Measurements from ENCODE around the gene NOS3. TPM values are rescaled to one million over a fixed set of nuclear protein-coding genes. Genes with fewer than 3 reads are reported as not detected.
A peak's percentile ranks its signal among the peaks of the same experiment; 100 is the strongest.

The NOS3 gene
- total RNA-seq, 4 donors from 2014 or later: 1.4 to 3.2 (median 2.2) TPM

DNA sequence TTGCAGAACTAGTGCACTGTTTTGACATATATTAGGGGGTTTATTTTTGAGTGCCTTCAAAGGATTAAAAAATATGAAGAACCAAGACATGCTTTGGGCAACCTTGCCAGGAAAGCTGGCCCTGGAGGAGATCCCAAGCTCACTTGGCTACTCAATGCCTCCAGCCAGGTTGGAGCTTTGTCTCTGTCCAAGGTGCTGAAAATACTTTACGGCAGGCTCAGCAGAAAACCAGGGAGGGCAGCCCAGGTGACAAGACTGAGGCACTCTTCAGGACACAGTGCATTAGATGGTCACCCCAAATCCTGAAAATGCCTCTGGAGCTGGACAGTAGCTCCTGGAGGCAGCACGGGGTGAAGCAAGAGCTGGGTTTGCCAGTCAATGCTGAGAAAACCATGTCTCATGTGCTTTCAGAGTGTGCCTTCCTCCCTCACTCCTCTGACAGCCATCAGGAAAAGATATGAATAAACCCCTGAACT lies 6.9 kb upstream of the NOS3 start:
- DNase-seq: no peak
- H3K27ac ChIP-seq: no peak overlapping the region
- intact Hi-C loops (cut with DNase I): no loop called here
- H3K4me3 ChIP-seq: no peak overlapping the region
- no peaks in the 10 kb centered on the region for H3K9me3 ChIP-seq
- H3K36me3 ChIP-seq: no peaks in the 10 kb centered on the region
- TF ChIP-seq POLR2A (IDR thresholded peaks at IDR 0.05) (no peak), CTCF (IDR thresholded peaks at IDR 0.05) (no peak)
- peaks cover 0 to 75% (median 0%) of the 10 kb centered on the region in 4 donors for H3K27me3 ChIP-seq
- 8 to 17% methylated on average over 2 of the region's 2 CpGs for WGBS, 2 donors
- H3K4me1 ChIP-seq: peaks cover 6 to 25% (median 9%) of the 10 kb centered on the region in 3 donors

GRCh38 chr7:150986099-150986512 lies 4.7 kb upstream of the NOS3 start:
- Histone ChIP-seq H3K4me3 (no peak overlapping the region), H3K27ac (no peak overlapping the region), H3K27me3 (peaks cover 0 to 54% (median 0%) of the 10 kb centered on the region in 4 donors), H3K9me3 (peaks cover 0 to 18% (median 9%) of the 10 kb centered on the region in 3 donors), H3K4me1 (peaks cover 0 to 26% (median 20%) of the 10 kb centered on the region in 3 donors), H3K36me3 (no peaks in the 10 kb centered on the region)
- peak in 5 of 6 experiments; percentile 28 to 60 (median 48) for TF ChIP-seq CTCF (IDR thresholded peaks at IDR 0.05)
- no peak for TF ChIP-seq POLR2A (IDR thresholded peaks at IDR 0.05)
- DNase-seq: no peak
- intact Hi-C loops (cut with DNase I): loop anchor here (5.0 kb wide), 1 partner anchor 89 kb away; no protein-coding TSS in a partner anchor
- whole genome bisulfite sequencing, 2 donors: 40% methylated on average over 1 of the region's 16 CpGs; no CpG with 5 or more reads in 1 of the 2 donors

- intact Hi-C loops (cut with DNase I): loop anchor here (5.0 kb wide), 1 partner anchor 89 kb away; no protein-coding TSS in a partner anchor
- no peak for DNase-seq
- Histone ChIP-seq H3K27ac (no peak overlapping the region), H3K4me3 (no peak overlapping the region), H3K4me1 (peaks cover 0 to 26% (median 20%) of the 10 kb centered on the region in 3 donors), H3K9me3 (peaks cover 0 to 23% (median 9%) of the 10 kb centered on the region in 3 donors), H3K36me3 (no peaks in the 10 kb centered on the region), H3K27me3 (peaks cover 0 to 50% (median 0%) of the 10 kb centered on the region in 4 donors)
- TF ChIP-seq POLR2A (IDR thresholded peaks at IDR 0.05): no peak
- TF ChIP-seq CTCF (IDR thresholded peaks at IDR 0.05): no peak
- no CpG with 5 or more reads among the region's 5 CpGs for WGBS, 2 donors
These were observed 4.3 kb upstream of the NOS3 start for GRCh38 chr7:150986556-150986955.

- Histone ChIP-seq H3K36me3 (no peaks in the 10 kb centered on the region), H3K4me3 (peak overlapping the region in 1 of 4 donors; percentile 37), H3K27ac (peak overlapping the region in 3 of 4 donors; percentile 22 to 75 (median 30)), H3K27me3 (peaks cover 0 to 32% (median 0%) of the 10 kb centered on the region in 4 donors), H3K9me3 (peaks cover 0 to 23% (median 9%) of the 10 kb centered on the region in 3 donors), H3K4me1 (peaks cover 0 to 37% (median 20%) of the 10 kb centered on the region in 3 donors)
- intact Hi-C loops (cut with DNase I): loop anchor here (5.0 kb wide), 1 partner anchor 91 kb away; no protein-coding TSS in a partner anchor
- TF ChIP-seq CTCF (IDR thresholded peaks at IDR 0.05) (peak; percentile 62 to 84 (median 75)), POLR2A (IDR thresholded peaks at IDR 0.05) (no peak)
- WGBS, 2 donors: 27% methylated on average over 11 to 12 of the region's 31 CpGs
- DNase-seq: no peak
These were observed 2.3 kb upstream of the NOS3 start for GRCh38 chr7:150988230-150989226.

Data from esophagus squamous epithelium (tissue), 5 donors.